ENCODE measurements around the gene RALGAPA2.

RALGAPA2 gene

DNA sequence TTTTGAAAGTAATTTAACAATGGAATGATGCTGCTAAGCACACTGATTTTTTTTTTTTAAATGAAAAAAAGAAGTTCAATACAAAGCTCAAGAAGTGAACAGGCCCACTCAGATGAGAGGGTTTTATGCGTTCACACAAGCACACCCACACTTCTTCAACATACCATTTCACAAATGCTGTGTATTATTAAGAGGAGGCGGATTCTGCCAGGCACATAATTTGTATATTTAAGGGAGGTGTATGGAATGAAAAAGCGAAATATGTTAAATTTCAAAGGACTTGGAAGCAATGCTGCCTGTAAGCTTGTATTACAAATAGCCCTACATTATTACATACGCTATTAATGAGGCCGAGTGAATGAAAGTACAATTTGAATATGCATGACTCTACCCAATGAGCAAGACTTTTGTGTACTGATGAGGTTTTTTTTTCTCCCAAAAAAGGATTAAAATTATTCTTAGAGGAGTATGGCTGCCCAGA lies 220.6 kb downstream of the RALGAPA2 start:
- H3K4me3 ChIP-seq (ENCODE audit: low read length) = no peak overlapping the region
- no peaks in the 10 kb centered on the region for H3K27me3 ChIP-seq (replicated peaks; ENCODE audit: control insufficient read depth, insufficient read depth, low read length)
- no peak for DNase-seq (ENCODE audit: low read depth)
- H3K36me3 ChIP-seq (ENCODE audit: control insufficient read depth, insufficient read depth, low read length, severe bottlenecking) = peaks cover 11% of the 10 kb centered on the region
- no peak overlapping the region for H3K9ac ChIP-seq (ENCODE audit: low read length)
- peaks cover 10% of the 10 kb centered on the region for H3K4me1 ChIP-seq (ENCODE audit: control insufficient read depth, insufficient read depth, low read length)
- H3K9me3 ChIP-seq (ENCODE audit: control insufficient read depth, low read length) = no peaks in the 10 kb centered on the region

DNA sequence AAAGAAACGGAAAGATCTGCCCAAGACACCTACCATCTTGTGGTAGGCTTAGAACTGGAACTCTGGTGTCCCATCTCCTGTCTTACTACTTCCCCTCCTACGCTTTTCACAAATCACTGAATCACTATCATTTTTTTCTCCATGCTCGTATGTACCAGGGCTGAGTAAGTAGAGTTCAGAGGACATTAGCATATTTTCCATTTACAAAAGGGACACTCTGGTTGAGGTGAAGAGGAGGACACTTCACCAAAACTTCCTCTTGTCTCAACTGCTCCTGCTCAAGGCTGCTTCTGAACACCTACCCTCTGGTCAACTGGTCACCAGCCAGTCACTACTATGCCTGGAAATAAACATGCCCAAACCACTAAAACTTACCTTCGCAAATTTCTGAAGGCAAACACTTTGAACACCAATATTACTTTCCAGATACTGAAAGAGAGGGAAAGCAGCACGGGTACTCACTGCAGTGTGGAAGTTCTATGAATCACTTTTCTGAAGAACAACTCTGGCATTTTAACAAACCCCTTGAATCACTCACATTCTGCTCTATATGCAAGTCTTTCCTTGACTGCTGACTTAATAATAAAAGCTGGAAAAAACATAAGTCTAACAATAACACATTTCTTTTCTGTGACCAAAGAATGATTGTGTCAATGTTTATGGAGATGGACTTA lies 221.2 kb downstream of the RALGAPA2 start:
- no peaks in the 10 kb centered on the region for H3K9me3 ChIP-seq (ENCODE audit: control insufficient read depth, low read length)
- H3K4me1 ChIP-seq (ENCODE audit: control insufficient read depth, insufficient read depth, low read length) = peaks cover 10% of the 10 kb centered on the region
- no peak overlapping the region for H3K4me3 ChIP-seq (ENCODE audit: low read length)
- peaks cover 11% of the 10 kb centered on the region for H3K36me3 ChIP-seq (ENCODE audit: control insufficient read depth, insufficient read depth, low read length, severe bottlenecking)
- peak; percentile 51 for DNase-seq (ENCODE audit: low read depth)
- no peak overlapping the region for H3K9ac ChIP-seq (ENCODE audit: low read length)
- no peaks in the 10 kb centered on the region for H3K27me3 ChIP-seq (replicated peaks; ENCODE audit: control insufficient read depth, insufficient read depth, low read length)

DNA sequence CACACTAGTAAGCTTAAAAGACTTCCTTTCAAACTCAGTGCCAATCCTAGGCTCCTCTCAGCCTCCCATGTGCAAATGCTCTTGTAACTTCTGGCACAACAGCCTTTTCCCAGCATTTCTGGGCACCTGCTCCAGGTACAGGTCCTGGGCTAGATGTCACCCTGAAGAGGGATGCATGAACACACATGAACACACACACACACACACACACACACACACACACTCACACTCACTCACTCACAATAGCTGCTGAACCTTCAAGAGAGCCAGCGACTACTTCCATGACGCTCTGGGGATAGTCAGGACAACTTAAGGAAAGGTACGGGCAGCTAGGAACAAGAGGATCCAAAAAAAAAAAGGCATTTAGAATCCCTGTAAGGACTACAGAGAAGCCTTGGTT lies 221.8 kb downstream of the RALGAPA2 start:
- Histone ChIP-seq H3K36me3 (ENCODE audit: control insufficient read depth, insufficient read depth, low read length, severe bottlenecking) (peaks cover 11% of the 10 kb centered on the region), H3K27me3 (replicated peaks; ENCODE audit: control insufficient read depth, insufficient read depth, low read length) (no peaks in the 10 kb centered on the region), H3K4me3 (ENCODE audit: low read length) (no peak overlapping the region), H3K4me1 (ENCODE audit: control insufficient read depth, insufficient read depth, low read length) (peaks cover 10% of the 10 kb centered on the region), H3K9me3 (ENCODE audit: control insufficient read depth, low read length) (no peaks in the 10 kb centered on the region), H3K9ac (ENCODE audit: low read length) (no peak overlapping the region)
- no peak for DNase-seq (ENCODE audit: low read depth)

DNA sequence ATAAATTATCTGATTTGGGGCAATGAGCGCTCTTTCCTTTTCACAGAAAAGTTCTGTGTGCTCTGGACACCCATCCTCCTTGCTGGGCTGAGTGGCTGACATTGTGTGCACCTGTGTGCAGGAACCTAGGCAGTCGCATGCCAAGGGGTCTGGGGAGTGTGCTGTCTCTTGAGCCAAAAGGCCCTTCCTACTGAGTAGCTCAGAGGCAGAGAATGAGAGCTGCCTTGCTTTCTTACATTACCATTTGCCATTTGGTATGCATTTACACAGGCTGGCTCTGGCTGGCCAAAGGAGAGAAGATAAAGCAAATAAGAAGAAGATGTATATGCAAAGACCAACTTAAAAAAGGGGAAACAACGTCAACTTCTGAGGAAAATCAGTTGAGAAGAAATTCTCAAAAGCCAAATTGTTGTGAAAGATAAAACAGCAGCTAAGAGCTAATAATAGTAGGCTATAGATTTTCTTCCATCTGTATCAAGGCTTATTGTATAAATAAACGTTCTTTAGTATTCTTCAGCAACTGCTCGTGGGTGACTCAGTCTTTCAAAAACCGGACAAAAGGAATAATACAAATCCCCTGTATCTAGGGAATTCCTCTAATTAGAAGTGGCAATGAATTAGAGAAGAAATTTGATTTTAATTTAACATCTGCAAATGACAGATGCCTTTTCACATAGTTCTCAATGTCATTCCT lies 222.6 kb downstream of the RALGAPA2 start:
- no peak overlapping the region for H3K4me3 ChIP-seq (ENCODE audit: low read length)
- peaks cover 10% of the 10 kb centered on the region for H3K4me1 ChIP-seq (ENCODE audit: control insufficient read depth, insufficient read depth, low read length)
- H3K9me3 ChIP-seq (ENCODE audit: control insufficient read depth, low read length) = no peaks in the 10 kb centered on the region
- no peaks in the 10 kb centered on the region for H3K27me3 ChIP-seq (replicated peaks; ENCODE audit: control insufficient read depth, insufficient read depth, low read length)
- no peak for DNase-seq (ENCODE audit: low read depth)
- peaks cover 3% of the 10 kb centered on the region for H3K36me3 ChIP-seq (ENCODE audit: control insufficient read depth, insufficient read depth, low read length, severe bottlenecking)
- H3K9ac ChIP-seq (ENCODE audit: low read length) = no peak overlapping the region

DNA sequence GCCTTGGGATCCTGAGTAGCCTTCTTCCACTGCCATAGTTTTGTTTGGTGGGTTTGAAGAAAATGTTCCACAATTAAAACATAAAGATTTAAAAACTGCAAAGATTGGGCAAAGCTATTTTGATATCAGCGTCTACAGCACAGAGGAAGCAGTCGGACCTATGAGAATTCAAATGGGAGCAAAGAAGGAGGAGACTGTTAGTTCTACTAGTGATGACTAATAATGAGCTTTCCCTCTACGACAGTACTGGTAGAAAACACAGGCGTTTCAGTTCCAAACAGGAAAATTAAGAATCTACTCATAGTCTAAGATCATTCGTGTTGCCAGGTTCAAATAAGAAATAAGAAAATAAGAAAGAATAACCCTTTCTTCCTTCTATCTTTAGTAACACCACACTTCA lies 223.4 kb downstream of the RALGAPA2 start:
- Histone ChIP-seq H3K9me3 (ENCODE audit: control insufficient read depth, low read length) (no peaks in the 10 kb centered on the region), H3K27me3 (replicated peaks; ENCODE audit: control insufficient read depth, insufficient read depth, low read length) (no peaks in the 10 kb centered on the region), H3K9ac (ENCODE audit: low read length) (no peak overlapping the region), H3K4me3 (ENCODE audit: low read length) (no peak overlapping the region), H3K36me3 (ENCODE audit: control insufficient read depth, insufficient read depth, low read length, severe bottlenecking) (no peaks in the 10 kb centered on the region), H3K4me1 (ENCODE audit: control insufficient read depth, insufficient read depth, low read length) (peaks cover 10% of the 10 kb centered on the region)
- DNase-seq (ENCODE audit: low read depth) = no peak

DNA sequence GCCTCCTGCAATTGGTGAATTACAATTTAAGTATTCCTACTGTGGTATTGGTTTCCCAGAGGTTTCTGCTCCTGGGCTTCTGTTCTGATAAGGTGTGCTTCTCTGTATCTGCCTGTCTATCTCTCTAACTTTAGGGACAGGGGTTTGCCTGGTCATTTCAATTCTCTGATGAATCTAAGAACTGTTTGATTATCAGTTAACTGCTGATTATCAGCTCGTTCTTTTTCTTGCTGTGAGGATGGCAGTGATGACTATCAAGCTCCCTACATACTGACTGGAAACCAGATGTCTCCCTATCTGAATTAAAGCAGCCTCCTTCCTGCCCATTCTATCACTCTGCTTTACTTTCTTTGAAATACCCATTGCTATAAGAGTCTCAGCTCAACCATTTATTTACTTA lies 224.1 kb downstream of the RALGAPA2 start:
- H3K9me3 ChIP-seq (ENCODE audit: control insufficient read depth, low read length) = no peaks in the 10 kb centered on the region
- no peaks in the 10 kb centered on the region for H3K36me3 ChIP-seq (ENCODE audit: control insufficient read depth, insufficient read depth, low read length, severe bottlenecking)
- H3K4me1 ChIP-seq (ENCODE audit: control insufficient read depth, insufficient read depth, low read length) = peaks cover 15% of the 10 kb centered on the region
- no peak overlapping the region for H3K4me3 ChIP-seq (ENCODE audit: low read length)
- DNase-seq (ENCODE audit: low read depth) = no peak
- H3K27me3 ChIP-seq (replicated peaks; ENCODE audit: control insufficient read depth, insufficient read depth, low read length) = no peaks in the 10 kb centered on the region
- no peak overlapping the region for H3K9ac ChIP-seq (ENCODE audit: low read length)

DNA sequence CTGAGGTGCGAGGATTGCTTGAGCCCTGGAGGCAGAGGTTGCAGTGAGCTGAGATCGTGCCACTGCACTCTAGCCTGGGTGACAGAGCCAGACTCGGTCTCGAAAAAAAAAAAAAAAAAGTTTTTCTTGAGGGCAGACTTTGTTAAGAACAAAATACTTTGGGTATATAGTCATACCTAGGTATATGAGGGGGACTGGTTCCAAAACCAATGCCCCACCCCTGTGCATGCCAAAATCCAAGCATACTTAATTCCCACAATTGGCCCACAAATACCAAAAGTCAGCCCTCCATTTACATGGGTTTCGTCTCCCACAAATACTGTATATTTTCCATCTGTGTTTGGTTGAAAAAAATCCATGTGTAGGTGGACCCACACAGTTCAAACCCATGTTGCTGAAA lies 224.6 kb downstream of the RALGAPA2 start:
- H3K9ac ChIP-seq (ENCODE audit: low read length) = no peak overlapping the region
- H3K9me3 ChIP-seq (ENCODE audit: control insufficient read depth, low read length) = no peaks in the 10 kb centered on the region
- H3K36me3 ChIP-seq (ENCODE audit: control insufficient read depth, insufficient read depth, low read length, severe bottlenecking) = no peaks in the 10 kb centered on the region
- no peak overlapping the region for H3K4me3 ChIP-seq (ENCODE audit: low read length)
- H3K4me1 ChIP-seq (ENCODE audit: control insufficient read depth, insufficient read depth, low read length) = peaks cover 13% of the 10 kb centered on the region
- H3K27me3 ChIP-seq (replicated peaks; ENCODE audit: control insufficient read depth, insufficient read depth, low read length) = no peaks in the 10 kb centered on the region
- DNase-seq (ENCODE audit: low read depth) = no peak

DNA sequence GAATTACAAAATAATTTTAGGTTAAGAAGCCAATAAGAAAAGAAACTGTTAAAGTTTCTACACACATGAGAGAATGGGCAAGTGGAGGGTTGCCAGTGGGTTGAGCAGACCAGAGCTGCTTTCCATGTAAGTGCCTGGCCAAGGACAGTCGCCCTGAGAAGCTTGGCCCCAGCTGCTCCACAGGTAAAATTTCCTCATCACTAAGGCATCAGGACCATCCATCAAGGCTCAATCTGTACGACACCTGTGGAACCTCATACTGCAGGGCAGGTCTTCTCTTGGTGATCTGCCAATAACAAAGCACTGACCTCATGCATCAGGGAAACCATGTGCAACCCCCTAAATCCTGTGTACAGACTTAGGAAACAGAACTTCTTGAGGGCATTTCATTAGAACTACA lies 229.1 kb downstream of the RALGAPA2 start:
- Histone ChIP-seq H3K4me1 (ENCODE audit: control insufficient read depth, insufficient read depth, low read length) (peaks cover 21% of the 10 kb centered on the region), H3K36me3 (ENCODE audit: control insufficient read depth, insufficient read depth, low read length, severe bottlenecking) (no peaks in the 10 kb centered on the region), H3K9ac (ENCODE audit: low read length) (no peak overlapping the region), H3K4me3 (ENCODE audit: low read length) (no peak overlapping the region), H3K27me3 (replicated peaks; ENCODE audit: control insufficient read depth, insufficient read depth, low read length) (no peaks in the 10 kb centered on the region), H3K9me3 (ENCODE audit: control insufficient read depth, low read length) (no peaks in the 10 kb centered on the region)
- DNase-seq (ENCODE audit: low read depth) = no peak

DNA sequence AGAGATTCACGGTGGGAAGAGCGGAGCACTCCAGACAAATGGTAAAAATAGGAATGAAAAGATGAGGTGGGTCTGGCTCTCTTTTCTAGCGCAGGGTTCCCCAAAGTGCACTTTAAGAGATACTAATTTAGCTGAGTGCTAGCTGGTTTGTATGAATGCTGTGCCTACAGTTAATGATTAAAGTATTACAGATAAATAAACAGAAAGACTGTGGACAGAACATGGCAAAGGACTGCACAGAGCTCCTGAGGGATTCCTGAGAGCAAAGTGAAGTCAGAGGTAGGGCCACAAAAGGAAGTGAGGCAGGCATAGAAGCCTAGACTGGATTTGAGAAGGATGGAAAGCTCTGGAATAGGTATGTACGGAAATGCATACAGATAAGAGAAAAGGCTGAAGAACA lies 230.0 kb downstream of the RALGAPA2 start:
- no peak for DNase-seq (ENCODE audit: low read depth)
- Histone ChIP-seq H3K4me1 (ENCODE audit: control insufficient read depth, insufficient read depth, low read length) (peaks cover 21% of the 10 kb centered on the region), H3K36me3 (ENCODE audit: control insufficient read depth, insufficient read depth, low read length, severe bottlenecking) (no peaks in the 10 kb centered on the region), H3K27me3 (replicated peaks; ENCODE audit: control insufficient read depth, insufficient read depth, low read length) (no peaks in the 10 kb centered on the region), H3K4me3 (ENCODE audit: low read length) (no peak overlapping the region), H3K9ac (ENCODE audit: low read length) (no peak overlapping the region), H3K9me3 (ENCODE audit: control insufficient read depth, low read length) (no peaks in the 10 kb centered on the region)

DNA sequence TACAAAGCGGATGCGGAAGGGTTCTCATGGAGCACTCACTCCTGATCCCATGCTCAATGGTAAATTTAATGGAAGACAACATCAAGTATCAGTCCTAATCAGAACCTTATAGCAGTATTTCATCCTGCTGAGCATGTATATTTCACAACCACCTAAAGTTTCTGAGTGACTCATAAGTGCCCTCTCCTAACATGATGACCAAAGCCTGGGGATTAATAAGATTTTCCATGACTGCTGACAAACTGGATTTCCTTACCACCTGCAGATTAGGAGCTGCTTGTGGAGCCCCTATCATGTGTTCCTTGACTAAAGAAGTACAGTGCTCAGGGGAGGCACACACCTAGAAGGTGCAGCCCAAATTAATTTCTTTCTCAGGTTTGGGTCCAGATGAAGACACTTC lies 231.8 kb downstream of the RALGAPA2 start:
- H3K27me3 ChIP-seq (replicated peaks; ENCODE audit: control insufficient read depth, insufficient read depth, low read length) = no peaks in the 10 kb centered on the region
- peak; percentile 83 for DNase-seq (ENCODE audit: low read depth)
- H3K36me3 ChIP-seq (ENCODE audit: control insufficient read depth, insufficient read depth, low read length, severe bottlenecking) = no peaks in the 10 kb centered on the region

DNA sequence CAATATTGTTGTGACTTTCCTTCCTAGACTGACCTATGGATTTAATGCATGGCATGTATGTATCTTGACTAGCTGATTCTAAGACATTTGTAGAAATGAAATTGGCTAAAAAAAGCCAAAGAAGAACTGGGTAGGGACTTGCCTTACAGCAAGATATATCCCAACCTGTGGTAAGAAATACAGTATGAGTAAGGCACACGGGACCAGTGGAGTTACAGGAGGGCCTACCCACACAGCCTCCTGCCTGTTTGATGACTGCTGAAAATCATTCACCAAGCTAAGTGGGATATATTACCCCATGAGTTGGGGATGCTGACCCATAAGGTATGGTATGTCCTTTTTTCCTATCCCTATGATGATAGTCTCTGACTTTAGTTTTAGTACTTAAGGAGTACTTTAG lies 232.3 kb downstream of the RALGAPA2 start:
- Histone ChIP-seq H3K27me3 (replicated peaks; ENCODE audit: control insufficient read depth, insufficient read depth, low read length) (no peaks in the 10 kb centered on the region), H3K4me3 (ENCODE audit: low read length) (no peak overlapping the region), H3K9me3 (ENCODE audit: control insufficient read depth, low read length) (no peaks in the 10 kb centered on the region), H3K9ac (ENCODE audit: low read length) (no peak overlapping the region), H3K36me3 (ENCODE audit: control insufficient read depth, insufficient read depth, low read length, severe bottlenecking) (no peaks in the 10 kb centered on the region), H3K4me1 (ENCODE audit: control insufficient read depth, insufficient read depth, low read length) (peaks cover 21% of the 10 kb centered on the region)
- no peak for DNase-seq (ENCODE audit: low read depth)

More for the DNA sequence above, 231.8 kb downstream of the RALGAPA2 start:
- Histone ChIP-seq H3K9me3 (ENCODE audit: control insufficient read depth, low read length) (no peaks in the 10 kb centered on the region), H3K9ac (ENCODE audit: low read length) (no peak overlapping the region), H3K4me3 (ENCODE audit: low read length) (no peak overlapping the region), H3K4me1 (ENCODE audit: control insufficient read depth, insufficient read depth, low read length) (peaks cover 21% of the 10 kb centered on the region)
